GM19043 (cell line): ENCODE data around the gene PIP5KL1.

Experiments
- ATAC-seq: cut with Tn5 transposase; IDR thresholded peaks from one replicate; pipeline ENCODE4 v1.9.1; 2021; ENCODE audit warnings: low read depth; ENCODE audit not compliant: unreplicated experiment

PIP5KL1 gene

GRCh38 chr9:127935765-127936221 lies 5.2 kb upstream of the PIP5KL1 start:
- ATAC-seq, result no peak

- no peak for ATAC-seq
These were observed 4.4 kb upstream of the PIP5KL1 start for GRCh38 chr9:127934986-127935385.

GRCh38 chr9:127934248-127934647 lies 3.7 kb upstream of the PIP5KL1 start:
- no peak for ATAC-seq

GRCh38 chr9:127931092-127931881 lies 710 bp upstream of the PIP5KL1 start:
- no peak for ATAC-seq

GRCh38 chr9:127929625-127929979 lies 975 bp downstream of the PIP5KL1 start:
- no peak for ATAC-seq

GRCh38 chr9:127928676-127929624 lies 1.6 kb downstream of the PIP5KL1 start:
- ATAC-seq, result no peak

GRCh38 chr9:127927988-127928675 lies 2.4 kb downstream of the PIP5KL1 start:
- no peak for ATAC-seq

- no peak for ATAC-seq
These were observed 3.2 kb downstream of the PIP5KL1 start for GRCh38 chr9:127927201-127927987.

- no peak for ATAC-seq
These were observed 3.7 kb downstream of the PIP5KL1 start for GRCh38 chr9:127926906-127927200.

- no peak for ATAC-seq
These were observed 4.3 kb downstream of the PIP5KL1 start for GRCh38 chr9:127925959-127926905.

GRCh38 chr9:127924736-127925444 lies 5.7 kb downstream of the PIP5KL1 start:
- no peak for ATAC-seq

GRCh38 chr9:127923771-127924170 lies 6.8 kb downstream of the PIP5KL1 start:
- ATAC-seq, result no peak

- ATAC-seq, result no peak
These were observed 7.5 kb downstream of the PIP5KL1 start for GRCh38 chr9:127923046-127923445.

GRCh38 chr9:127921557-127922120 lies 8.9 kb downstream of the PIP5KL1 start:
- no peak for ATAC-seq

- ATAC-seq, result no peak
These were observed 9.8 kb downstream of the PIP5KL1 start for GRCh38 chr9:127920794-127921193.

- ATAC-seq, result no peak
These were observed 11.2 kb downstream of the PIP5KL1 start for GRCh38 chr9:127919253-127919815.

- no peak for ATAC-seq
These were observed 12.1 kb downstream of the PIP5KL1 start for GRCh38 chr9:127918183-127919107.
